ENCODE data around the gene CRYBA4. TPM values are rescaled to one million over a fixed set of nuclear protein-coding genes. Genes with fewer than 3 reads are reported as not detected.

Gene CRYBA4
- total and polyA plus RNA-seq, 10 of the 15 experiments (the other 5 are each of a cell fraction or from before 2014, with no cell fraction given): 0.12 to 0.17 TPM; not detected in 8

GRCh38 chr22:26629988-26630761 lies 8.4 kb downstream of the CRYBA4 start:
- no TSS peak for BruUV-seq (replicated peaks)
- H3K79me2 ChIP-seq (ENCODE audit: control insufficient read depth, insufficient read depth, low read length): no peaks in the 10 kb centered on the region
- no peak overlapping the region for H3K4me3 ChIP-seq
- no peaks in the 10 kb centered on the region for H4K20me1 ChIP-seq (ENCODE audit: control insufficient read depth, insufficient read depth)
- in situ Hi-C loops (cut with MboI) (no loop called here), intact Hi-C loops (cut with micrococcal nuclease; ENCODE audit: unreplicated experiment) (no loop called here)
- 72% methylated on average over 18 of the region's 18 CpGs for WGBS (ENCODE audit: insufficient coverage, insufficient replicate concordance, low lambda C conversion rate, missing lambda C conversion rate)
- H2AFZ ChIP-seq (ENCODE audit: control insufficient read depth, low read depth, low read length): no peak overlapping the region
- H3K27me3 ChIP-seq (replicated peaks in 1 of 2; ENCODE audit: control insufficient read depth in 2 of 2, insufficient read depth in 2 of 2, low read length in 1 of 2): no peaks in the 10 kb centered on the region
- FAIRE-seq (no peak), DNase-seq (ENCODE audit: low read depth, low spot score) (no peak), ATAC-seq (no peak)
- H3K36me3 ChIP-seq (ENCODE audit: control insufficient read depth in 2 of 2, insufficient read depth in 2 of 2, low read length in 1 of 2): no peaks in the 10 kb centered on the region
- H3K4me1 ChIP-seq (ENCODE audit: control insufficient read depth, insufficient read depth, low read length): no peaks in the 10 kb centered on the region
- POLR2A ChIA-PET: interaction anchor here (0.8 kb wide), 1 partner anchor 130 kb away, joined by 3 read pairs; no protein-coding TSS in a partner anchor
- H3K4me2 ChIP-seq (ENCODE audit: control insufficient read depth, insufficient read depth): no peak overlapping the region
- H3K9me3 ChIP-seq (replicated peaks; ENCODE audit: control insufficient read depth, insufficient read depth, low read length): peaks cover 1% of the 10 kb centered on the region; the same call in 1 of the 3 replicates
- CTCF ChIA-PET: interaction anchor here (1.1 to 1.2 kb wide), 3 partner anchors 12 to 151 kb away, joined by 3 to 5 read pairs (median 4); no protein-coding TSS in a partner anchor
- no peak overlapping the region for H3K9ac ChIP-seq (ENCODE audit: control insufficient read depth, insufficient read depth, low read length)
- RAD21 ChIA-PET (ENCODE audit: unreplicated experiment): no interaction called here
- no peak overlapping the region for H3K27ac ChIP-seq (ENCODE audit: control insufficient read depth, insufficient read depth)
- SMC1A ChIA-PET (ENCODE audit: uncharacterized antibody, unreplicated experiment): interaction anchor here (0.6 kb wide), 1 partner anchor 36 kb away, joined by 3 read pairs; no protein-coding TSS in a partner anchor
- TF ChIP-seq CUX1 (IDR thresholded peaks at IDR 0.05; ENCODE audit: insufficient replicate concordance, low read depth, low read length) (no peak), PKNOX1 (IDR thresholded peaks at IDR 0.05) (no peak), RAD51 (IDR thresholded peaks at IDR 0.05) (no peak), HDGF (IDR thresholded peaks at IDR 0.05) (no peak), PAX8 (IDR thresholded peaks at IDR 0.05) (no peak), ZNF217 (IDR thresholded peaks at IDR 0.05) (no peak), SREBF2 (IDR thresholded peaks at IDR 0.05; ENCODE audit: low read length) (no peak), NFYA (IDR thresholded peaks at IDR 0.05; ENCODE audit: borderline replicate concordance, low read depth, low read length) (no peak), STAT3 (IDR thresholded peaks at IDR 0.05; ENCODE audit: low read depth, low read length) (no peak), POU2F2 (IDR thresholded peaks at IDR 0.05; ENCODE audit: borderline replicate concordance, low read depth, low read length) (no peak), ZZZ3 (IDR thresholded peaks at IDR 0.05; ENCODE audit: control insufficient read depth, insufficient read length, low read depth) (no peak), RBBP5 (conservative IDR thresholded peaks at IDR 0.05) (no peak), FOS (IDR thresholded peaks at IDR 0.05; ENCODE audit: borderline replicate concordance, extremely low read depth, insufficient read length) (no peak), JUNB (IDR thresholded peaks at IDR 0.05) (no peak)
- TF ChIP-seq, protein P1, sequence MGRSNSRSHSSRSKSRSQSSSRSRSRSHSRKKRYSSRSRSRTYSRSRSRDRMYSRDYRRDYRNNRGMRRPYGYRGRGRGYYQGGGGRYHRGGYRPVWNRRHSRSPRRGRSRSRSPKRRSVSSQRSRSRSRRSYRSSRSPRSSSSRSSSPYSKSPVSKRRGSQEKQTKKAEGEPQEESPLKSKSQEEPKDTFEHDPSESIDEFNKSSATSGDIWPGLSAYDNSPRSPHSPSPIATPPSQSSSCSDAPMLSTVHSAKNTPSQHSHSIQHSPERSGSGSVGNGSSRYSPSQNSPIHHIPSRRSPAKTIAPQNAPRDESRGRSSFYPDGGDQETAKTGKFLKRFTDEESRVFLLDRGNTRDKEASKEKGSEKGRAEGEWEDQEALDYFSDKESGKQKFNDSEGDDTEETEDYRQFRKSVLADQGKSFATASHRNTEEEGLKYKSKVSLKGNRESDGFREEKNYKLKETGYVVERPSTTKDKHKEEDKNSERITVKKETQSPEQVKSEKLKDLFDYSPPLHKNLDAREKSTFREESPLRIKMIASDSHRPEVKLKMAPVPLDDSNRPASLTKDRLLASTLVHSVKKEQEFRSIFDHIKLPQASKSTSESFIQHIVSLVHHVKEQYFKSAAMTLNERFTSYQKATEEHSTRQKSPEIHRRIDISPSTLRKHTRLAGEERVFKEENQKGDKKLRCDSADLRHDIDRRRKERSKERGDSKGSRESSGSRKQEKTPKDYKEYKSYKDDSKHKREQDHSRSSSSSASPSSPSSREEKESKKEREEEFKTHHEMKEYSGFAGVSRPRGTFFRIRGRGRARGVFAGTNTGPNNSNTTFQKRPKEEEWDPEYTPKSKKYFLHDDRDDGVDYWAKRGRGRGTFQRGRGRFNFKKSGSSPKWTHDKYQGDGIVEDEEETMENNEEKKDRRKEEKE (IDR thresholded peaks at IDR 0.05): no peak
